ENCODE measurements around the gene HCFC2. TPM values are rescaled to one million over a fixed set of nuclear protein-coding genes. Genes with fewer than 3 reads are reported as not detected.

The HCFC2 gene
- total and polyA plus RNA-seq, 8 donors = 2.9 to 50.1 (median 11.9) TPM

GRCh38 chr12:104055686-104056388 is 8.5 kb upstream of the HCFC2 start:
- no peaks in the 10 kb centered on the region for H3K9me3 ChIP-seq
- TF ChIP-seq POLR2AphosphoS5 (IDR thresholded peaks at IDR 0.05) = peak in 2 of 3 donors; percentile 23 to 49
- no peak for TF ChIP-seq EP300 (IDR thresholded peaks at IDR 0.05)
- peaks cover 10 to 17% (median 12%) of the 10 kb centered on the region in 4 donors for H3K4me1 ChIP-seq
- peaks cover 0 to 7% (median 0%) of the 10 kb centered on the region in 3 donors for H3K27me3 ChIP-seq
- H3K36me3 ChIP-seq = no peaks in the 10 kb centered on the region
- H3K4me3 ChIP-seq = no peak overlapping the region
- peak; percentile 71 to 83 for DNase-seq
- intact Hi-C loops (cut with DNase I; ENCODE audit: low total_unique reads) = no loop called here
- 10 to 26% (median 22%) methylated on average over 5 of the region's 5 CpGs for WGBS, 5 donors
- peak overlapping the region in 1 of 5 donors; percentile 25 for H3K27ac ChIP-seq

GRCh38 chr12:104056419-104056972 is 7.8 kb upstream of the HCFC2 start:
- Histone ChIP-seq H3K4me1 (peaks cover 10 to 17% (median 12%) of the 10 kb centered on the region in 4 donors), H3K27ac (peak overlapping the region in 1 of 5 donors; percentile 25), H3K27me3 (peaks cover 0 to 5% (median 0%) of the 10 kb centered on the region in 3 donors), H3K36me3 (no peaks in the 10 kb centered on the region), H3K4me3 (no peak overlapping the region), H3K9me3 (no peaks in the 10 kb centered on the region)
- DNase-seq = no peak
- intact Hi-C loops (cut with DNase I; ENCODE audit: low total_unique reads) = no loop called here
- 44 to 58% (median 53%) methylated on average over 4 of the region's 4 CpGs for WGBS, 5 donors
- no peak for TF ChIP-seq POLR2AphosphoS5 (IDR thresholded peaks at IDR 0.05)
- no peak for TF ChIP-seq CTCF (IDR thresholded peaks at IDR 0.05)
- no peak for TF ChIP-seq EP300 (IDR thresholded peaks at IDR 0.05)
- no peak for TF ChIP-seq POLR2A (IDR thresholded peaks at IDR 0.05)

- H3K9me3 ChIP-seq = no peaks in the 10 kb centered on the region
- no peak overlapping the region for H3K4me3 ChIP-seq
- 3 to 13% (median 5%) methylated on average over 1 of the region's 1 CpG for WGBS, 5 donors
- H3K27me3 ChIP-seq = peaks cover 0 to 5% (median 0%) of the 10 kb centered on the region in 3 donors
- TF ChIP-seq CTCF (IDR thresholded peaks at IDR 0.05) = peak in 5 of 7 experiments; percentile 23 to 61 (median 52)
- TF ChIP-seq POLR2AphosphoS5 (IDR thresholded peaks at IDR 0.05) = no peak
- H3K27ac ChIP-seq = no peak overlapping the region
- peak in 1 of 2 donors; percentile 27 for DNase-seq
- H3K4me1 ChIP-seq = peaks cover 10 to 17% (median 12%) of the 10 kb centered on the region in 4 donors
- intact Hi-C loops (cut with DNase I; ENCODE audit: low total_unique reads) = no loop called here
- H3K36me3 ChIP-seq = no peaks in the 10 kb centered on the region
These were observed 6.5 kb upstream of the HCFC2 start for GRCh38 chr12:104057771-104058197.

- intact Hi-C loops (cut with DNase I; ENCODE audit: low total_unique reads) = no loop called here
These were observed 5.5 kb upstream of the HCFC2 start for GRCh38 chr12:104058802-104059201.

More at GRCh38 chr12:104058802-104059201, 5.5 kb upstream of the HCFC2 start:
- Histone ChIP-seq H3K27ac (no peak overlapping the region), H3K36me3 (no peaks in the 10 kb centered on the region), H3K27me3 (peaks cover 0 to 5% (median 0%) of the 10 kb centered on the region in 3 donors), H3K9me3 (no peaks in the 10 kb centered on the region), H3K4me3 (no peak overlapping the region), H3K4me1 (peaks cover 17 to 25% (median 19%) of the 10 kb centered on the region in 4 donors)
- no peak for TF ChIP-seq EP300 (IDR thresholded peaks at IDR 0.05)
- TF ChIP-seq POLR2AphosphoS5 (IDR thresholded peaks at IDR 0.05) = no peak
- TF ChIP-seq POLR2A (IDR thresholded peaks at IDR 0.05) = no peak
- no peak for TF ChIP-seq CTCF (IDR thresholded peaks at IDR 0.05)
- DNase-seq = no peak
- 78 to 85% (median 82%) methylated on average over 4 of the region's 4 CpGs for WGBS, 5 donors
